Bone marrow (tissue), 2 donors: ENCODE measurements around the gene ZNF33A.
"Not testable (repeated sequence)": the region's sequence is repeated elsewhere in the genome, so short reads cannot be mapped to it uniquely, and the experiment has no call there.

ENCODE experiments used
- DNase-seq, 2 donors: peaks; one replicate each; lab custom pipeline; 2025; lab: John Stamatoyannopoulos, UW

ZNF33A gene

GRCh38 chr10:38010119-38010903 is at the start of gene ZNF33A:
TSS of gene ZNF33A (plus strand) at chr10:38010675. CDS start at chr10:38012342, 1,667 bp downstream.
- DNase-seq = peak; percentile 81 to 88

GRCh38 chr10:37965006-37965405 is 45.5 kb upstream of the ZNF33A start:
- DNase-seq = no peak

- DNase-seq = no peak
Measured at GRCh38 chr10:37972396-37972795, 38.1 kb upstream of the ZNF33A start.

- DNase-seq = no peak
Measured at GRCh38 chr10:37975401-37975991, 35.0 kb upstream of the ZNF33A start.

- peak; percentile 86 to 98 for DNase-seq
Measured at GRCh38 chr10:37976091-37976879, 34.2 kb upstream of the ZNF33A start, which contains the start of gene ZNF25. TSS of gene ZNF25 (minus strand) at chr10:37976647. CDS start at chr10:37971722, 4,925 bp downstream.

- no peak for DNase-seq
Measured at GRCh38 chr10:37976880-37977203, 33.6 kb upstream of the ZNF33A start.

GRCh38 chr10:37991655-37992054 is 18.8 kb upstream of the ZNF33A start:
- no peak for DNase-seq

- DNase-seq = no peak
Measured at GRCh38 chr10:37992083-37992482, 18.4 kb upstream of the ZNF33A start.

GRCh38 chr10:37998920-37999319 is 11.6 kb upstream of the ZNF33A start:
- DNase-seq = not testable (repeated sequence)

GRCh38 chr10:38000474-38000873 is 10.0 kb upstream of the ZNF33A start:
- DNase-seq = not testable (repeated sequence)

GRCh38 chr10:38003026-38003425 is 7.4 kb upstream of the ZNF33A start:
- no peak for DNase-seq

- DNase-seq = no peak
Measured at GRCh38 chr10:38003588-38003987, 6.9 kb upstream of the ZNF33A start.

- DNase-seq = no peak
Measured at GRCh38 chr10:38007551-38007950, 2.9 kb upstream of the ZNF33A start.

- no peak for DNase-seq
Measured at GRCh38 chr10:38007991-38008390, 2.5 kb upstream of the ZNF33A start.

GRCh38 chr10:38016354-38016753 is 5.9 kb downstream of the ZNF33A start:
- no peak for DNase-seq

GRCh38 chr10:38019124-38019523 is 8.6 kb downstream of the ZNF33A start:
- DNase-seq = not testable (repeated sequence)

- DNase-seq = no peak
Measured at GRCh38 chr10:38025283-38025682, 14.8 kb downstream of the ZNF33A start.

- DNase-seq = no peak
Measured at GRCh38 chr10:38027986-38028385, 17.5 kb downstream of the ZNF33A start.

GRCh38 chr10:38032886-38033285 is 22.4 kb downstream of the ZNF33A start:
- DNase-seq = no peak

- DNase-seq = no peak
Measured at GRCh38 chr10:38038107-38038931, 27.8 kb downstream of the ZNF33A start.

GRCh38 chr10:38038932-38039245 is 28.4 kb downstream of the ZNF33A start:
- DNase-seq = no peak

- no peak for DNase-seq
Measured at GRCh38 chr10:38043516-38043915, 33.0 kb downstream of the ZNF33A start.
